Ishikawa (cell line): ENCODE data around the gene RAB31.

Experiments used
- CEBPB ChIP-seq: IDR thresholded peaks from 2 replicates; pipeline ENCODE4 v1.6.1; 2012
- CREB1 ChIP-seq: IDR thresholded peaks from 2 replicates; pipeline ENCODE4 v1.6.1; 2012; ENCODE audit warnings: low read depth
- EGR1 ChIP-seq: IDR thresholded peaks from 2 replicates; pipeline ENCODE4 v1.6.1; 2012
- EP300 ChIP-seq: IDR thresholded peaks from 2 replicates; pipeline ENCODE4 v1.6.1; 2012; ENCODE audit warnings: borderline replicate concordance
- FOXM1 ChIP-seq: IDR thresholded peaks from 2 replicates; pipeline ENCODE4 v1.6.1; 2012; ENCODE audit warnings: low read depth, borderline replicate concordance
- NFIC ChIP-seq: IDR thresholded peaks from 2 replicates; pipeline ENCODE4 v1.6.1; 2012
- RAD21 ChIP-seq: IDR thresholded peaks from 2 replicates; pipeline ENCODE4 v1.6.1; 2012; ENCODE audit warnings: low read depth
- REST ChIP-seq: IDR thresholded peaks from 2 replicates; pipeline ENCODE4 v1.6.1; 2012; ENCODE audit warnings: low read depth, mild to moderate bottlenecking
- TAF1 ChIP-seq: IDR thresholded peaks from 2 replicates; pipeline ENCODE4 v1.6.1; 2012; ENCODE audit warnings: low read depth, mild to moderate bottlenecking
- TCF12 ChIP-seq: IDR thresholded peaks from 2 replicates; pipeline ENCODE4 v1.6.1; 2012; ENCODE audit warnings: low read depth
- TEAD4 ChIP-seq: IDR thresholded peaks from 2 replicates; pipeline ENCODE4 v1.6.1; 2012
- YY1 ChIP-seq: IDR thresholded peaks from 2 replicates; pipeline ENCODE4 v1.6.1; 2012; ENCODE audit warnings: low read depth
- ZBTB7A ChIP-seq: IDR thresholded peaks from 2 replicates; pipeline ENCODE4 v1.6.1; 2012; ENCODE audit warnings: low read depth
- TF ChIP-seq, protein P1 (sequence below): IDR thresholded peaks from 2 replicates; pipeline ENCODE4 v1.6.1; 2012
- TF ChIP-seq, protein P2 (sequence below): IDR thresholded peaks from 2 replicates; pipeline ENCODE4 v1.6.1; 2012

The RAB31 gene

GRCh38 chr18:9682572-9682971 is 25.5 kb upstream of the RAB31 start:
- TF ChIP-seq YY1 = no peak
- TF ChIP-seq TCF12 = no peak
- TF ChIP-seq REST = no peak
- no peak for TF ChIP-seq ZBTB7A
- TF ChIP-seq TEAD4 = no peak
- TF ChIP-seq TAF1 = no peak
- TF ChIP-seq CREB1 = no peak
- no peak for TF ChIP-seq FOXM1
- TF ChIP-seq EGR1 = no peak
- TF ChIP-seq, protein P1, sequence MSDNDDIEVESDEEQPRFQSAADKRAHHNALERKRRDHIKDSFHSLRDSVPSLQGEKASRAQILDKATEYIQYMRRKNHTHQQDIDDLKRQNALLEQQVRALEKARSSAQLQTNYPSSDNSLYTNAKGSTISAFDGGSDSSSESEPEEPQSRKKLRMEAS = no peak
- TF ChIP-seq EP300 = no peak
- TF ChIP-seq, protein P2, sequence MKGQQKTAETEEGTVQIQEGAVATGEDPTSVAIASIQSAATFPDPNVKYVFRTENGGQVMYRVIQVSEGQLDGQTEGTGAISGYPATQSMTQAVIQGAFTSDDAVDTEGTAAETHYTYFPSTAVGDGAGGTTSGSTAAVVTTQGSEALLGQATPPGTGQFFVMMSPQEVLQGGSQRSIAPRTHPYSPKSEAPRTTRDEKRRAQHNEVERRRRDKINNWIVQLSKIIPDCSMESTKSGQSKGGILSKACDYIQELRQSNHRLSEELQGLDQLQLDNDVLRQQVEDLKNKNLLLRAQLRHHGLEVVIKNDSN = no peak

- TF ChIP-seq REST = no peak
- TF ChIP-seq, protein P1 = peak; percentile 31; the same call in 1 of the 2 replicates
- TF ChIP-seq CREB1 = no peak
- TF ChIP-seq, protein P2 = peak; percentile 59
- no peak for TF ChIP-seq NFIC
- TF ChIP-seq CEBPB = no peak
- TF ChIP-seq YY1 = no peak
- no peak for TF ChIP-seq TCF12
- TF ChIP-seq ZBTB7A = no peak
- TF ChIP-seq TEAD4 = no peak
- TF ChIP-seq EGR1 = no peak
- TF ChIP-seq EP300 = no peak
- no peak for TF ChIP-seq FOXM1
- TF ChIP-seq RAD21 = peak; percentile 62
These were observed 24.4 kb upstream of the RAB31 start for GRCh38 chr18:9683418-9684396.

DNA sequence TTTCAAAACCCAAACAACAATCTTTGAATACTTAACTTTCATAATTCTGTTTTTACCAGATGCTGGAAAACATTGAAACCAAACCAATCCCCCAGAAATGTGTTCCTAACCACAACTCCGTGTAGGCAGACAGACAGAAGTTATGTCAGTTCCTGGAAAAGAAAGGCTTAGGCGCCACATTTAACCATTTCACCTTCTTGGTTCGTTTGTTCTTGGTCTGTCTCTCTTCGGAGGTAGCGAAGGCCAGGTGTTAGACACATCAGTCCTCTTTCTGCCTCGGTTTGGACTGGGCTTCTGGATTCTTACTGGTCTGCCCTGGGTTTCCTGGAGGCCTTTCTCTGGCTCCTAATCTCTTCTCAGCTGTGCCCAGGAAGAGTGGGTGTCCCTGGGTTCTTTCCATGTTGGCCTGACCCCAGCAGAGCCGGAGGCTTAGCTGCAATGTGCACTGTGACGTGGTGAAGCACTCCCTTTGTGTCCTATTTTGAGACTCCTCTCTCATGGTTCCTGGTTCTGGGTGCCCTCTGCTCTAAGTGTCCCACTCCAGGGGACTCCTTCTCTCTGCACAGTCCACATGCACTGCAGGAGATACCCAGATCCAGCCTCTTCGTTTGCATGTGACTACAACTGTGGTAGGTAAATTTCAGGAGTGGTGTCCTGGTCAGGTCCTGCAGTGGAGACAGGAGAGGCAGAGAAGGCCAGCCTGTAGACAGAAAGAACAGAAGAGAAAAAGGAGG is 23.1 kb upstream of the RAB31 start:
- TF ChIP-seq, protein P2 = no peak
- TF ChIP-seq, protein P1 = no peak
- TF ChIP-seq TAF1 (no peak), ZBTB7A (no peak), FOXM1 (no peak), REST (no peak)

DNA sequence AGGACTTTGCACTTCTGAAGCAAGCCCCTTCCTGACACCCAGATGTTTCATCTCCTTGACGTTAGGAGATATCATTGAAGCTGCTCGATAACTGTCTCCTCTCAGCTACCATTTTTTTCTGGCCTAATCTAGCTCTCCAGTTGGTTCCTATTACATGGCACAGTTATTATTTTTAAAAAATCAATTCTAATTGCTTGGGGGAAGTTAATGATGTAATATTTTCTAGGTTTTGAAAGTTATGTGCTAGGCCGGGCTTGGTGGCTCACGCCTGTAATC is 22.5 kb upstream of the RAB31 start:
- TF ChIP-seq CREB1 (no peak), ZBTB7A (no peak), FOXM1 (no peak)
- TF ChIP-seq, protein P1 = no peak
